K562 (cell line): ENCODE measurements around the gene KIF26A. TPM values are rescaled to one million over a fixed set of nuclear protein-coding genes. Genes with fewer than 3 reads are reported as not detected.

Source experiments
- ATAC-seq: fragments of 200-7000 bp; cut with Tn5 transposase; 3 replicates; pipeline ENCODE4 v1.9.1; 2020; ENCODE audit warnings: moderate library complexity
- BruUV-seq: library from RNA; stranded (reverse); fragments of 400-500 nt; replicated peaks from 2 replicates; lab custom pipeline; 2021; lab: Mats Ljungman, UMichigan
- CTCF ChIA-PET: fragments of 300-600 bp; formaldehyde crosslinking; extraction: SDS; loops from one replicate; lab custom pipeline; 2021; ENCODE audit warnings: low intra/inter-chr PET ratio; lab: Yijun Ruan, JAX
- POLR2A ChIA-PET: fragments of 300-600, 350-650 bp; sonication (Branson Sonifier 250); formaldehyde crosslinking; extraction: SDS; loops from one replicate; lab custom pipeline; 2021; ENCODE audit warnings: antibody characterized with exemption, inconsistent platforms; lab: Yijun Ruan, JAX
- DNase-seq, 4 experiments: peaks; one replicate each; pipeline versions ENCODE4 v3.0.0 to v3.0.0-alpha.2; 2011 to 2018; ENCODE audit warnings: low spot score in 3 of 4, mixed read lengths in 3 of 4; ENCODE audit errors: extremely low read depth in 1 of 4
- FAIRE-seq: peaks from 2 replicates; lab custom pipeline; 2011; peaks lifted over from hg19 to GRCh38; lab: Jason Lieb, UNC
- H2AFZ ChIP-seq: 2 replicates; pipeline ENCODE4 v1.6.0; 2011; ENCODE audit warnings: low read depth, low read length, control low read depth, inconsistent platforms
- H3K27ac ChIP-seq: fragments of 200-600 bp; 3 replicates; pipeline ENCODE4 v1.8.0; 2011; ENCODE audit warnings: low read depth, mild to moderate bottlenecking, control low read depth, inconsistent platforms, low read length, moderate library complexity, mixed read lengths; ENCODE audit errors: extremely low read depth
- H3K27me3 ChIP-seq, 2 experiments: fragments of 300-600 bp in 1 of 2; 2 replicates in 1 of 2; 3 replicates in 1 of 2; pipeline versions ENCODE4 v1.6.0 to v1.8.0; 2011; ENCODE audit warnings: inconsistent platforms in 2 of 2, low read length in 2 of 2, mild to moderate bottlenecking in 1 of 2, mixed read lengths in 1 of 2, moderate library complexity in 1 of 2; ENCODE audit not compliant: control insufficient read depth in 2 of 2, insufficient read depth in 2 of 2
- H3K36me3 ChIP-seq: fragments of 300-600 bp; 3 replicates; pipeline ENCODE4 v1.8.0; 2011; ENCODE audit warnings: mild to moderate bottlenecking, low read length, inconsistent platforms; ENCODE audit not compliant: control insufficient read depth, insufficient read depth
- H3K4me1 ChIP-seq, 2 experiments: fragments of 200-600 bp in 1 of 2; replicated peaks in 1 of 2; 2 replicates in 1 of 2; 3 replicates in 1 of 2; pipeline versions ENCODE4 v1.5.1 to v1.8.0; 2011; ENCODE audit warnings: inconsistent platforms in 2 of 2, low read length in 2 of 2, mild to moderate bottlenecking in 1 of 2, mixed read lengths in 1 of 2, moderate library complexity in 1 of 2; ENCODE audit not compliant: control insufficient read depth in 2 of 2, insufficient read depth in 2 of 2
- H3K4me2 ChIP-seq: 2 replicates; pipeline ENCODE4 v1.6.1; 2011; ENCODE audit warnings: low read length, control low read depth, inconsistent platforms, mixed read lengths; ENCODE audit not compliant: insufficient read depth
- H3K4me3 ChIP-seq: fragments of 200-600 bp; sonication (generic), shearing (Covaris generic); 2 replicates; pipeline ENCODE4 v1.5.1; 2016; ENCODE audit warnings: control low read depth, inconsistent platforms
- H3K79me2 ChIP-seq: fragments of 200-600 bp; 3 replicates; pipeline ENCODE4 v1.8.0; 2011; ENCODE audit warnings: low read length, inconsistent platforms; ENCODE audit not compliant: control insufficient read depth, insufficient read depth
- H3K9ac ChIP-seq, 2 experiments: 2 replicates each; pipeline versions ENCODE4 v1.6.0 to v1.6.1; 2011; ENCODE audit warnings: low read depth in 2 of 2, low read length in 2 of 2, control low read depth in 1 of 2, inconsistent platforms in 1 of 2, mild to moderate bottlenecking in 1 of 2, mixed read lengths in 1 of 2; ENCODE audit not compliant: insufficient read depth in 1 of 2
- H3K9me1 ChIP-seq: one replicate; pipeline ENCODE4 v1.6.0; 2011; ENCODE audit warnings: inconsistent platforms, mild to moderate bottlenecking, low read length, moderate library complexity; ENCODE audit not compliant: control insufficient read depth, insufficient read depth
- H3K9me3 ChIP-seq: replicated peaks from 2 replicates; pipeline ENCODE4 v1.5.1; 2011; ENCODE audit warnings: low read depth, low read length, inconsistent platforms; ENCODE audit not compliant: control insufficient read depth, insufficient read depth
- H4K20me1 ChIP-seq: replicated peaks from 2 replicates; pipeline ENCODE4 v1.6.1; 2011; ENCODE audit warnings: low read length, inconsistent platforms, mixed read lengths; ENCODE audit not compliant: control insufficient read depth, insufficient read depth
- ARNT ChIP-seq, 2 experiments: fragments of 450-650 bp; IDR thresholded peaks; 2 replicates each; pipeline ENCODE4 v1.6.1; 2016; ENCODE audit warnings: mild to moderate bottlenecking in 1 of 2
- E2F3 ChIP-seq: fragments of 250-450 bp; sonication (Bioruptor Pico); IDR thresholded peaks from 2 replicates; pipeline ENCODE4 v1.4.0; 2020; ENCODE audit warnings: mild to moderate bottlenecking
- EZH2 ChIP-seq: IDR thresholded peaks from 2 replicates; pipeline ENCODE4 v1.6.1; 2012; ENCODE audit warnings: low read depth, mild to moderate bottlenecking, inconsistent platforms, low read length, borderline replicate concordance
- MTA2 ChIP-seq: fragments of 450-650 bp; IDR thresholded peaks from 2 replicates; pipeline ENCODE4 v1.6.1; 2016; ENCODE audit warnings: low read depth
- NR1H2 ChIP-seq: sonication (generic); formaldehyde crosslinking; IDR thresholded peaks from 2 replicates; pipeline ENCODE4 v1.4.0; 2020; ENCODE audit warnings: mild to moderate bottlenecking, missing genetic modification reagents
- PBX2 ChIP-seq, 2 experiments: IDR thresholded peaks in 1 of 2; conservative IDR thresholded peaks in 1 of 2; 2 replicates each; pipeline ENCODE4 v1.6.1; 2016; ENCODE audit warnings: low read depth in 2 of 2, mild to moderate bottlenecking in 1 of 2, missing compliant biosample characterization in 1 of 2, missing genetic modification characterization in 1 of 2, moderate library complexity in 1 of 2
- RBBP5 ChIP-seq: fragments of 200-600 bp; sonication (generic); IDR thresholded peaks from 2 replicates; pipeline ENCODE4 v1.6.1; 2012; ENCODE audit warnings: borderline replicate concordance, mild to moderate bottlenecking, low read length, control low read depth, inconsistent platforms; ENCODE audit not compliant: insufficient read depth, poor library complexity, severe bottlenecking
- SUPT5H ChIP-seq: fragments of 450-650 bp; IDR thresholded peaks from 2 replicates; pipeline ENCODE4 v1.6.1; 2016
- TBP ChIP-seq: optimal IDR thresholded peaks from 2 replicates; pipeline ENCODE3; 2011; ENCODE audit warnings: low read depth, low read length, improper control_type of control experiment
- TFAM ChIP-seq: fragments of 250-450 bp; sonication (Bioruptor Pico); conservative IDR thresholded peaks from 2 replicates; pipeline ENCODE4 v1.5.0; 2021; ENCODE audit warnings: mild to moderate bottlenecking, moderate library complexity
- THAP12 ChIP-seq: fragments of 250-450 bp; sonication (Bioruptor Pico); IDR thresholded peaks from 2 replicates; pipeline ENCODE4 v1.9.0; 2021; ENCODE audit warnings: mild to moderate bottlenecking, inconsistent platforms
- ZBTB8A ChIP-seq: fragments of 450-650 bp; IDR thresholded peaks from 2 replicates; pipeline ENCODE4 v1.6.1; 2018; ENCODE audit warnings: mild to moderate bottlenecking, moderate library complexity; ENCODE audit not compliant: partially characterized antibody
- ZNF146 ChIP-seq: IDR thresholded peaks from one replicate; pipeline ENCODE4 v1.6.1; 2018; ENCODE audit warnings: missing compliant biosample characterization; ENCODE audit not compliant: unreplicated experiment
- ZNF384 ChIP-seq: IDR thresholded peaks from 2 replicates; pipeline ENCODE4 v1.6.1; 2012; ENCODE audit warnings: low read depth, low read length, improper control_type of control experiment
- ZNF583 ChIP-seq: fragments of 250-450 bp; sonication (Bioruptor Pico); IDR thresholded peaks from 2 replicates; pipeline ENCODE4 v1.4.0; 2020
- ZSCAN32 ChIP-seq: fragments of 450-650 bp; formaldehyde crosslinking; IDR thresholded peaks from 2 replicates; pipeline ENCODE4 v1.4.0; 2020; ENCODE audit warnings: mild to moderate bottlenecking, moderate library complexity
- WGBS: fragments of 100-300 bp; shearing (Covaris generic); methylation state at CpG from one replicate; pipeline ENCODE4 v1.1.6; 2016; ENCODE audit warnings: low coverage, mixed read lengths; ENCODE audit not compliant: insufficient coverage; ENCODE audit errors: missing lambda C conversion rate; 5-methylcytosine and 5-hydroxymethylcytosine counted together
- in situ Hi-C: fragments of 300-500 bp; cut with MboI; formaldehyde crosslinking; loops from 4 replicates; pipeline ENCODE4 v1.15.0; 2018; ENCODE audit warnings: inconsistent platforms, mixed read lengths
- intact Hi-C: fragments of 100-400 bp; cut with micrococcal nuclease; formaldehyde crosslinking; loops from 2 replicates; pipeline ENCODE4 v1.14.2; 2022
- polyA plus RNA-seq, 8 experiments: library from polyadenylated mRNA; depleted of rRNA in 4 of 8; stranded (reverse) in 5 of 8; unstranded in 3 of 8; fragments of >200 nt; fragmentation: Nextera tagmentation in 2 of 8; fragmentation: Illumina TruSeq in 1 of 8; extraction: Ambion mirVana in 2 of 8; extraction: Trizol in 1 of 8; gene quantifications; 2 replicates each; pipeline versions ENCODE4 v1.2.1 to v1.2.3, GENCODE V29; 2011 to 2014; ENCODE audit warnings: inconsistent platforms in 1 of 8, missing spikeins in 1 of 8
- total RNA-seq, 7 experiments: library from RNA; depleted of rRNA in 6 of 7; stranded (reverse); fragments of >200 nt in 6 of 7; fragmentation: Illumina TruSeq in 2 of 7; extraction: Trizol in 2 of 7; gene quantifications; 2 replicates each; pipeline versions ENCODE4 v1.2.1 to v1.2.3, GENCODE V29; 2011 to 2021; ENCODE audit warnings: low replicate concordance in 1 of 7

KIF26A gene
- total and polyA plus RNA-seq, 9 of the 15 experiments (the other 6 are each of a cell fraction or from before 2014, with no cell fraction given), result 0.04 TPM; not detected in 8

DNA sequence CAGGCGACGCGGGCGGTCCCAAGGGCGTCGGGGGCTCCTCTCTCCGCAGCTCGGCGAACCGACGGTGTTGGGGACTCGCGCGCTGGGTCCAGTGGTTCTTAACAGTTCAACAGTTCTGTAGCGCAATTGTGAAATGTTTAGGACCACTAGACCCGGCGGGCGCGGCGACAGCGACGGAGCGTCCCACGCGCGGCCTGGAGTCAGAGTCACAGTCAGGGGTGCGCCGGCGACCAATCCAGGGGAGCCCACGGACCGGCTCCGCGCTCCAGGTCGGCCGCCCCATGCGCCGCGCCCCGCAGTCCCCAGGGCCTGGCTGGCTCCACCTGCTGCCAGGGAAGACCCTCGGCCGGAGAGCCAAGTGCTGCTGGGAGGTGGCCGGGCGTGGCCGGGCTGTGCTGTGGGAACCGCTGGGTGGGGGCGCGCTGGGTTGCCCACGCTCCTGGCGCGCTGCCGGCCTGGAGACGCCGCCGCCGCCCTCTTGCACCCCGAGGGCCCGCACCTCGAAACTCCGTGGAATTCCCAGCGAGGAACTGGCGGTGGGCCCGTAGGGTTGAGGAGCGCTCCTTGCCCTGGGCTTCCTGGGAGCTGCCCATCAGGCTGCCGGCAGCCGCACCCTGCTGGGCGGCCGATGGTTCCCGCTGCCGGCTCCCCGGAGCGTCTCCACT lies 20.9 kb upstream of the KIF26A start (continued):
- TF ChIP-seq NR1H2 (CRISPR knock-in tag) (no peak), E2F3 (CRISPR knock-in tag) (no peak)

DNA sequence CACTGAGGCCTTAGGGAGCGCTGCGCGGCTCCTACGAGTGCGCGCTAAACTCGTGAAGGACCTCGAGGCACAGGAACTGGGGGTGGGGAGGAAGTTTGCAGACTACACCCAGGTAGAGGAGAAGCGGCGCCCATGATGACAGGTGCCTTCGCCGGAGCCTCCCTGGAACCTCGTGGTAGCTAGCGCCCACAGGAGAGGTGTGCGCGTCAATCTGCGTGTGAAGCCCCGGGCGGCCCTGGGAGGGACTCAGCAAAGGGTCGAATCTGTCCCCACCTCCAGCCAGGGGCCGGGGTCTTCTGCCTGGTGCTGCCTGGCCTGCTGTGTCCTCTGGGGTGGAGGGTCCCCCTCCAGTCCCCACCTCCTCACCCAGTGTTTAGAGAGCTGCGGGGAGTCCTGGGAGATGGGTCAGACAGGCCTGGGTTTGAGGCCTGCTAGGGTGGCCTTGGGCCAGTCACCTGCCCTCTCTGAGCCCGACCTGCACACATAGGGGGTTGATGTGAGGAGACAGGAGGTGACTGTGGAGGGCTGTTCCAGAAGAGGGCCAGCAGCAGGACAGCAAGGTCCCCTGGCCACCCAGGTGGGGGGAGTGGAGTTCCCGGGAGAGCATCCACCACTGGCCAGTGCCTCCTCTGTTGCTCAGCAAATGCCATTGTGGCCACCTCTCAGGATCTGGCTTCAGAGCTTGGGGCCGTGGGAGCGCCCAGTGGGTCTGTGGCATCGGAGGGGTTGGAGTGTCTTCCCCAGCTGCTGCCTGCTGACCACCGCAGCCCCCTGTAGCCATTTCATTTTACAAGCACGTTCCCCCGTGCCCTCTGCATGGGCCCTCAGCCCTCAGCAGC lies 20.2 kb upstream of the KIF26A start:
- no peaks in the 10 kb centered on the region for H3K79me2 ChIP-seq
- H3K36me3 ChIP-seq, result no peaks in the 10 kb centered on the region
- no peak overlapping the region for H3K4me2 ChIP-seq
- H3K9me1 ChIP-seq, result no peaks in the 10 kb centered on the region
- no TSS peak for BruUV-seq
- in situ Hi-C loops, result no loop called here
- no peak for FAIRE-seq
- intact Hi-C loops, result no loop called here
- H3K9me3 ChIP-seq, result no peaks in the 10 kb centered on the region
- H3K4me3 ChIP-seq, result no peak overlapping the region
- WGBS, result 41% methylated on average over 12 of the region's 30 CpGs
- H3K9ac ChIP-seq, result no peak overlapping the region
- no peaks in the 10 kb centered on the region for H3K27me3 ChIP-seq
- H2AFZ ChIP-seq, result no peak overlapping the region
- H4K20me1 ChIP-seq, result no peaks in the 10 kb centered on the region
- no peak overlapping the region for H3K27ac ChIP-seq
- CTCF ChIA-PET, result no interaction called here
- DNase-seq, result no peak
- POLR2A ChIA-PET, result no interaction called here
- H3K4me1 ChIP-seq, result no peaks in the 10 kb centered on the region; a peak in 1 of 5 replicates
- ATAC-seq, result no peak
- TF ChIP-seq RBBP5, result no peak
- TF ChIP-seq TBP, result no peak
- no peak for TF ChIP-seq ARNT (IDR thresholded peaks at IDR 0.05)
- TF ChIP-seq THAP12, result no peak
- no peak for TF ChIP-seq ZNF384
- TF ChIP-seq EZH2, result no peak
- TF ChIP-seq ZBTB8A, result no peak
- TF ChIP-seq ZNF583, result no peak
- no peak for TF ChIP-seq PBX2 (CRISPR knock-in tag; IDR thresholded peaks at IDR 0.05; ENCODE audit: low read depth)
- no peak for TF ChIP-seq PBX2 (tag; conservative IDR thresholded peaks at IDR 0.05; ENCODE audit: low read depth)
- no peak for TF ChIP-seq MTA2
- no peak for TF ChIP-seq ZNF146
- no peak for TF ChIP-seq SUPT5H
- no peak for TF ChIP-seq TFAM (CRISPR knock-in tag)
- TF ChIP-seq ZSCAN32 (CRISPR knock-in tag), result no peak
